GM12878 (cell line): ENCODE data around the gene PGAM2. TPM values are rescaled to one million over a fixed set of nuclear protein-coding genes. Genes with fewer than 3 reads are reported as not detected.

Experiments
- ATAC-seq: fragments of 200-7000 bp; cut with Tn5 transposase; 3 replicates; pipeline ENCODE4 v1.9.1; 2020; ENCODE audit warnings: mild to moderate bottlenecking, moderate library complexity
- BruUV-seq: library from RNA; stranded (reverse); fragments of 400-500 nt; replicated peaks from 2 replicates; lab custom pipeline; 2021; lab: Mats Ljungman, UMichigan
- CTCF ChIA-PET: fragments of 300-600 bp; sonication (Branson Sonifier 250); formaldehyde crosslinking; extraction: SDS; loops from one replicate; lab custom pipeline; 2021; ENCODE audit warnings: inconsistent platforms; lab: Yijun Ruan, JAX
- POLR2A ChIA-PET: fragments of 350-600 bp; formaldehyde crosslinking; extraction: SDS; loops from one replicate; lab custom pipeline; 2021; ENCODE audit warnings: inconsistent platforms; lab: Charles Lee
- RAD21 ChIA-PET: fragments of 300-600 bp; sonication (Branson Sonifier 250); formaldehyde crosslinking; loops from one replicate; lab custom pipeline; 2023; ENCODE audit warnings: antibody characterized with exemption; ENCODE audit not compliant: unreplicated experiment; lab: Charles Lee
- SMC1A ChIA-PET: fragments of 300-600 bp; sonication (Branson Sonifier 250); formaldehyde crosslinking; loops from one replicate; lab custom pipeline; 2023; ENCODE audit not compliant: unreplicated experiment, uncharacterized antibody; lab: Charles Lee
- DNase-seq: peaks from one replicate; pipeline ENCODE4 v3.0.0-alpha.2; 2011; ENCODE audit warnings: low read depth, low spot score
- FAIRE-seq: peaks from 3 replicates; lab custom pipeline; 2011; peaks lifted over from hg19 to GRCh38; lab: Jason Lieb, UNC
- H2AFZ ChIP-seq: 2 replicates; pipeline ENCODE4 v1.6.0; 2011; ENCODE audit warnings: low read depth, low read length, control low read depth; ENCODE audit not compliant: control insufficient read depth
- H3K27ac ChIP-seq: 2 replicates; pipeline ENCODE4 v1.5.1; 2011; ENCODE audit warnings: control low read depth; ENCODE audit not compliant: control insufficient read depth, insufficient read depth
- H3K27me3 ChIP-seq, 2 experiments: replicated peaks in 1 of 2; 2 replicates each; pipeline versions ENCODE4 v1.6.0 to v1.6.1; 2011; ENCODE audit warnings: low read length in 1 of 2; ENCODE audit not compliant: control insufficient read depth in 2 of 2, insufficient read depth in 2 of 2
- H3K36me3 ChIP-seq, 2 experiments: 2 replicates each; pipeline ENCODE4 v1.5.1; 2011; ENCODE audit warnings: low read length in 1 of 2; ENCODE audit not compliant: control insufficient read depth in 2 of 2, insufficient read depth in 2 of 2
- H3K4me1 ChIP-seq: 2 replicates; pipeline ENCODE4 v1.6.1; 2011; ENCODE audit warnings: mild to moderate bottlenecking, low read length, moderate library complexity, mixed read lengths; ENCODE audit not compliant: control insufficient read depth, insufficient read depth
- H3K4me2 ChIP-seq: 2 replicates; pipeline ENCODE4 v1.6.0; 2011; ENCODE audit warnings: control low read depth; ENCODE audit not compliant: control insufficient read depth, insufficient read depth
- H3K4me3 ChIP-seq: fragments of 200-600 bp; sonication (generic); 2 replicates; pipeline ENCODE4 v1.5.1; 2016
- H3K79me2 ChIP-seq: 2 replicates; pipeline ENCODE4 v1.6.0; 2011; ENCODE audit warnings: low read length; ENCODE audit not compliant: control insufficient read depth, insufficient read depth
- H3K9ac ChIP-seq: 2 replicates; pipeline ENCODE4 v1.8.0; 2011; ENCODE audit warnings: low read length, control low read depth, mixed read lengths; ENCODE audit not compliant: control insufficient read depth, insufficient read depth
- H3K9me3 ChIP-seq: replicated peaks from 3 replicates; pipeline ENCODE4 v1.5.1; 2011; ENCODE audit warnings: mild to moderate bottlenecking, low read length; ENCODE audit not compliant: control insufficient read depth, insufficient read depth
- H4K20me1 ChIP-seq: 2 replicates; pipeline ENCODE4 v1.6.0; 2011; ENCODE audit not compliant: control insufficient read depth, insufficient read depth
- NFIC ChIP-seq: IDR thresholded peaks from 2 replicates; pipeline ENCODE4 v1.6.1; 2012; ENCODE audit warnings: low read depth, mild to moderate bottlenecking, inconsistent platforms, low read length, moderate library complexity
- POLR2A ChIP-seq: IDR thresholded peaks from 2 replicates; pipeline ENCODE4 v1.6.1; 2011; ENCODE audit warnings: low read depth, mild to moderate bottlenecking, low read length
- WGBS: methylation state at CpG from one replicate; pipeline ENCODE4 v1.1.6; 2016; ENCODE audit warnings: low lambda C conversion rate; ENCODE audit not compliant: insufficient replicate concordance, insufficient coverage; ENCODE audit errors: missing lambda C conversion rate; 5-methylcytosine and 5-hydroxymethylcytosine counted together
- in situ Hi-C: fragments of 300-500 bp; cut with MboI; formaldehyde crosslinking; loops from 9 replicates; pipeline ENCODE4 v1.14.3; 2018; ENCODE audit warnings: mixed read lengths
- intact Hi-C: fragments of 100-400 bp; cut with micrococcal nuclease; formaldehyde crosslinking; loops from one replicate; pipeline ENCODE4 v1.14.2; 2022; ENCODE audit not compliant: unreplicated experiment
- polyA plus RNA-seq, 11 experiments: library from polyadenylated mRNA; depleted of rRNA in 4 of 11; unstranded in 6 of 11; stranded (reverse) in 5 of 11; fragments of >200 nt; fragmentation: Nextera tagmentation in 4 of 11; fragmentation: Illumina TruSeq in 1 of 11; extraction: Ambion mirVana in 4 of 11; extraction: Trizol in 1 of 11; gene quantifications; 1 replicate in 1 of 11; 2 replicates in 10 of 11; pipeline versions ENCODE4 v1.2.1 to v1.2.3, GENCODE V29; 2011 to 2016; ENCODE audit warnings: inconsistent platforms in 2 of 11, missing spikeins in 2 of 11, low read depth in 1 of 11
- total RNA-seq, 4 experiments: library from RNA; depleted of rRNA in 3 of 4; stranded (reverse); fragments of >200 nt in 3 of 4; fragmentation: Illumina TruSeq in 1 of 4; extraction: Trizol in 1 of 4; gene quantifications; 2 replicates each; pipeline versions ENCODE4 v1.2.1 to v1.2.3, GENCODE V29; 2013 to 2021
- TF ChIP-seq, protein P1 (sequence below): fragments of 450-650 bp; IDR thresholded peaks from 2 replicates; pipeline ENCODE4 v1.6.1; 2018; ENCODE audit warnings: mild to moderate bottlenecking, low read depth, moderate library complexity; ENCODE audit not compliant: partially characterized antibody
- TF ChIP-seq, protein P2 (sequence below): IDR thresholded peaks from 2 replicates; pipeline ENCODE4 v1.6.1; 2012; ENCODE audit warnings: mild to moderate bottlenecking, low read depth, low read length

Gene PGAM2
- total and polyA plus RNA-seq, 10 of the 15 experiments (the other 5 are each of a cell fraction or from before 2014, with no cell fraction given): not detected

DNA sequence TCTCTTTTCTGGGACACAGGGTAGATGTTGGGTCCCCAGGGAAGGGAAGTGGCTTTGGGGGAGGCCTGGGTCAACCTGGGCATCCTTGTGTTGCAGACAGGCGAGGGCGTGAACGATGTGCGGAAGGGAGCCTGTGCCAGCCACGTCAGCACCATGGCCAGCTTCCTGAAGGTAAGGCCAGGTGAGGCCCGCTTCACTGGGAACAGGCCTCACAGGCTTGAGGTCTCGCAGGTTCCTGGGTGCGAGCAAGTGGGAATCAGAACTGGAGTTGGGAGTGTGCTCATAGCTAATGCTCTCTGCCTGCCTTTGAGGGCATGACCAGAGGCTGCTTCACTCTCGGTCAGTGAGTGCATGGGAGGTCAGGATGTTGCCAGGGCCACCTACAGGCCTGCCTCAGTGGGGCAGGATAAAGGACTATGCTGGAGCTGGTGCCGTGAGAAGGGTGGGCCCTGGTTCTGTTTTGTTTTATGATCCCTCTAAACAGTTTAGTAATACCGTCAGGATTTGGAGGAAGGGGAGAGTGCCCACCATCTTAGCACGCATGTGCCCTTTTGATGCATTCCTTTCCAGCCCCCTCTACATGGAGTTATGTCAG lies 12.5 kb downstream of the PGAM2 start:
- H3K4me1 ChIP-seq: peaks cover 8% of the 10 kb centered on the region
- no TSS peak for BruUV-seq
- H3K36me3 ChIP-seq: peaks cover 31 to 52% of the 10 kb centered on the region in 2 experiments
- H3K27me3 ChIP-seq: no peaks in the 10 kb centered on the region
- H3K9ac ChIP-seq: no peak overlapping the region
- TF ChIP-seq POLR2A (peak; percentile 53), NFIC (no peak)
- TF ChIP-seq, protein P1, sequence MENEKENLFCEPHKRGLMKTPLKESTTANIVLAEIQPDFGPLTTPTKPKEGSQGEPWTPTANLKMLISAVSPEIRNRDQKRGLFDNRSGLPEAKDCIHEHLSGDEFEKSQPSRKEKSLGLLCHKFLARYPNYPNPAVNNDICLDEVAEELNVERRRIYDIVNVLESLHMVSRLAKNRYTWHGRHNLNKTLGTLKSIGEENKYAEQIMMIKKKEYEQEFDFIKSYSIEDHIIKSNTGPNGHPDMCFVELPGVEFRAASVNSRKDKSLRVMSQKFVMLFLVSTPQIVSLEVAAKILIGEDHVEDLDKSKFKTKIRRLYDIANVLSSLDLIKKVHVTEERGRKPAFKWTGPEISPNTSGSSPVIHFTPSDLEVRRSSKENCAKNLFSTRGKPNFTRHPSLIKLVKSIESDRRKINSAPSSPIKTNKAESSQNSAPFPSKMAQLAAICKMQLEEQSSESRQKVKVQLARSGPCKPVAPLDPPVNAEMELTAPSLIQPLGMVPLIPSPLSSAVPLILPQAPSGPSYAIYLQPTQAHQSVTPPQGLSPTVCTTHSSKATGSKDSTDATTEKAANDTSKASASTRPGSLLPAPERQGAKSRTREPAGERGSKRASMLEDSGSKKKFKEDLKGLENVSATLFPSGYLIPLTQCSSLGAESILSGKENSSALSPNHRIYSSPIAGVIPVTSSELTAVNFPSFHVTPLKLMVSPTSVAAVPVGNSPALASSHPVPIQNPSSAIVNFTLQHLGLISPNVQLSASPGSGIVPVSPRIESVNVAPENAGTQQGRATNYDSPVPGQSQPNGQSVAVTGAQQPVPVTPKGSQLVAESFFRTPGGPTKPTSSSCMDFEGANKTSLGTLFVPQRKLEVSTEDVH: no peak
- TF ChIP-seq, protein P2, sequence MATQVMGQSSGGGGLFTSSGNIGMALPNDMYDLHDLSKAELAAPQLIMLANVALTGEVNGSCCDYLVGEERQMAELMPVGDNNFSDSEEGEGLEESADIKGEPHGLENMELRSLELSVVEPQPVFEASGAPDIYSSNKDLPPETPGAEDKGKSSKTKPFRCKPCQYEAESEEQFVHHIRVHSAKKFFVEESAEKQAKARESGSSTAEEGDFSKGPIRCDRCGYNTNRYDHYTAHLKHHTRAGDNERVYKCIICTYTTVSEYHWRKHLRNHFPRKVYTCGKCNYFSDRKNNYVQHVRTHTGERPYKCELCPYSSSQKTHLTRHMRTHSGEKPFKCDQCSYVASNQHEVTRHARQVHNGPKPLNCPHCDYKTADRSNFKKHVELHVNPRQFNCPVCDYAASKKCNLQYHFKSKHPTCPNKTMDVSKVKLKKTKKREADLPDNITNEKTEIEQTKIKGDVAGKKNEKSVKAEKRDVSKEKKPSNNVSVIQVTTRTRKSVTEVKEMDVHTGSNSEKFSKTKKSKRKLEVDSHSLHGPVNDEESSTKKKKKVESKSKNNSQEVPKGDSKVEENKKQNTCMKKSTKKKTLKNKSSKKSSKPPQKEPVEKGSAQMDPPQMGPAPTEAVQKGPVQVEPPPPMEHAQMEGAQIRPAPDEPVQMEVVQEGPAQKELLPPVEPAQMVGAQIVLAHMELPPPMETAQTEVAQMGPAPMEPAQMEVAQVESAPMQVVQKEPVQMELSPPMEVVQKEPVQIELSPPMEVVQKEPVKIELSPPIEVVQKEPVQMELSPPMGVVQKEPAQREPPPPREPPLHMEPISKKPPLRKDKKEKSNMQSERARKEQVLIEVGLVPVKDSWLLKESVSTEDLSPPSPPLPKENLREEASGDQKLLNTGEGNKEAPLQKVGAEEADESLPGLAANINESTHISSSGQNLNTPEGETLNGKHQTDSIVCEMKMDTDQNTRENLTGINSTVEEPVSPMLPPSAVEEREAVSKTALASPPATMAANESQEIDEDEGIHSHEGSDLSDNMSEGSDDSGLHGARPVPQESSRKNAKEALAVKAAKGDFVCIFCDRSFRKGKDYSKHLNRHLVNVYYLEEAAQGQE: peak; percentile 37; the same call in 1 of the 2 replicates
- H4K20me1 ChIP-seq: peaks cover 8% of the 10 kb centered on the region
- DNase-seq (no peak), ATAC-seq (no peak), FAIRE-seq (no peak)
- H3K79me2 ChIP-seq: peaks cover 14% of the 10 kb centered on the region
- no peak overlapping the region for H2AFZ ChIP-seq
- ChIA-PET CTCF (interaction anchor here (0.6 kb wide), 1 partner anchor 33 kb away, joined by 3 read pairs; no protein-coding TSS in a partner anchor), RAD21 (no interaction called here), POLR2A (no interaction called here), SMC1A (interaction anchor here (0.9 kb wide), 1 partner anchor 29 kb away, joined by 4 read pairs; no protein-coding TSS in a partner anchor)
- H3K27ac ChIP-seq: no peak overlapping the region
- WGBS: 80% methylated on average over 12 of the region's 12 CpGs
- no peak overlapping the region for H3K4me2 ChIP-seq
- H3K4me3 ChIP-seq: no peak overlapping the region
- intact Hi-C loops: no loop called here
- in situ Hi-C loops: no loop called here
- no peaks in the 10 kb centered on the region; the same call in 2 of the 3 replicates for H3K9me3 ChIP-seq
